Measurements from ENCODE around the gene CHST1.
A peak's percentile ranks its signal among the peaks of the same experiment; 100 is the strongest.

The CHST1 gene

DNA sequence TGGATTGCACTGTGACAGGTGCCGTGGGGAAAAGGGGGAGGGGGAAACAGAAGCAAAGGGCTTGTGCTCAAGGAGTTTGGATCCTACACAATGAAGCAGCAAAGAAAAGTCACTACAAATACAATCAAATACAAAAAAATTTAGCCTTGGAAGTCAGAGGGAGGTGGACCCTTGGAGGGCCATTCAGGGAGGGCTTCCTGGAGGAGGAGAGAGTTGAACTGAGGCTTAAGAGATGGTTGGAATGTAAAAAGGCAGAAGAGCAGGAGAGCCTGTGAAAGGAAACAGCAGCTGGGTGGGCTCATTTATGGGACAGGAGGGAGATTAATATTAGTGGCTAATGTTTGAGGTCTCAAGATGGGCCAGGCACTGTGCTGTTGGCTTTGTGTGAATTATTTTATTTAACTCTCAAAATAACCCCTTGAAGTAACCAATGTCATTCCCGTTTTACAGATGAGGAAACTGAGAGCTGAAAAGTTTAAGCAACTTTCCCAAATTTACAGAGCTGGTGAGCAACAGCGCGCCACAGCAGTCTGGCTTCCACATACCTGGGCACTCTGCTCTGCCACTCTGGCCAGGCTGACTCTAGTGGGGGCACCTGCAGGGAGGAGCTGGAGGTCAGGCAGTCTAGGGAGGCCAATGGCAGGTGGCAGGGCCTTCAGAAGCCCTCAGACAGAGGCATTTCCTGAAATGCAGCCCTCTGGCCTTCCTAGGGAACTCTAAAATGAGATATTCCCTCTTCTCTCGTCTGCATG lies 2.7 kb upstream of the CHST1 start:
- H3K27ac Mint-ChIP-seq: no peak overlapping the region
- H3K27me3 Mint-ChIP-seq: peaks cover 59% of the 10 kb centered on the region
- H3K4me1 Mint-ChIP-seq (ENCODE audit: low read depth): peaks cover 6% of the 10 kb centered on the region
- no peaks in the 10 kb centered on the region for H3K36me3 Mint-ChIP-seq (ENCODE audit: low read depth)
- H3K4me3 Mint-ChIP-seq: no peak overlapping the region
- no peaks in the 10 kb centered on the region for H3K9me3 Mint-ChIP-seq
- DNase-seq: no peak

DNA sequence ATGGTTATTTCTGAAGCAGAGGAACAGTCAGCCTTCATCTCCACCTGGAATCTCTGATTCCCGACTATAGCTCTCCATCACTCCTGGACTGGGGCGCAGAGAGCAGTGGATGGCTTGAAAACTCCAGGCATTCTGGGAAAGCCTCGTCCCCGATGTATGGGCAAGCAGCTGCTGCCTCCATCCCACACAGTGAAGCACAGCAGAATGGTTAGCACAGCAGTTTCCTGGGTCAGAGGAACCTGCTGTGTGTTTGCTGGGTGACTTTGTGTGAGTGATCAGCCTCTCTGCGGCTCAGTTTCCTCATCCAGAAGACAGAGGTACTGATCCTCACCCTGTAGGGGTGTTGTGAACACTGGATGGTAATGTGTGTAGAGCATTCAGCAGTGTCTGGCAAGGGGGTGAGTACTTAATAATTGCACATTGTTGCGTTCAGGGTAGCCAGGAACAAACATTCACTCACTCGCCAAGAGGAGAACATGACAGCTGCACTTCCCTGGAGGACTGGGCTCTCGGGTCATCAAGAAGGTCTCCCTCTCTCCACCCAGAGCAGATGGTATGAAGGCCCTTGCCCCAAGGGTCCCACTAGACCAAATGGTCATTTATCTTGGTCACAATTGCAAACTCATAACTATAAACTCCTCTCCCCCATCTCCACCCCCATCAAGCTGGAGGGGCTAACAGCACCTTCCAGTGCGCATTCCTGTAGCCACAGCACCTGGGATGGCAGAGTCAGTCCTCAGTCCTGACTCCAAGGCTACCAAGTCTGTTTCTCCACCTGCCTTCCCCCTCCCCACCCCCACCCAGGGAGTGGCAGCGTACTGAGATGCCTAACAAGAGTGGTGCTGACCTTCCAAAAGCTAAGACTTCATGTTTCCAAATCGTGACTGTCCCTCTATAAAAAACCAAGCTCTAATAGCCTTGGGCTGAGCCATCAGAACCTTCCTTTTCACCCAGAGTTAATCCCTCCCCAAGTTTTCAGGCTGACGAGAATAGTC lies 1.5 kb upstream of the CHST1 start:
- no peaks in the 10 kb centered on the region for H3K36me3 Mint-ChIP-seq (ENCODE audit: low read depth)
- no peaks in the 10 kb centered on the region for H3K9me3 Mint-ChIP-seq
- no peak overlapping the region for H3K4me3 Mint-ChIP-seq
- no peak overlapping the region for H3K27ac Mint-ChIP-seq
- peaks cover 9% of the 10 kb centered on the region for H3K4me1 Mint-ChIP-seq (ENCODE audit: low read depth)
- H3K27me3 Mint-ChIP-seq: peaks cover 68% of the 10 kb centered on the region
- DNase-seq: no peak

DNA sequence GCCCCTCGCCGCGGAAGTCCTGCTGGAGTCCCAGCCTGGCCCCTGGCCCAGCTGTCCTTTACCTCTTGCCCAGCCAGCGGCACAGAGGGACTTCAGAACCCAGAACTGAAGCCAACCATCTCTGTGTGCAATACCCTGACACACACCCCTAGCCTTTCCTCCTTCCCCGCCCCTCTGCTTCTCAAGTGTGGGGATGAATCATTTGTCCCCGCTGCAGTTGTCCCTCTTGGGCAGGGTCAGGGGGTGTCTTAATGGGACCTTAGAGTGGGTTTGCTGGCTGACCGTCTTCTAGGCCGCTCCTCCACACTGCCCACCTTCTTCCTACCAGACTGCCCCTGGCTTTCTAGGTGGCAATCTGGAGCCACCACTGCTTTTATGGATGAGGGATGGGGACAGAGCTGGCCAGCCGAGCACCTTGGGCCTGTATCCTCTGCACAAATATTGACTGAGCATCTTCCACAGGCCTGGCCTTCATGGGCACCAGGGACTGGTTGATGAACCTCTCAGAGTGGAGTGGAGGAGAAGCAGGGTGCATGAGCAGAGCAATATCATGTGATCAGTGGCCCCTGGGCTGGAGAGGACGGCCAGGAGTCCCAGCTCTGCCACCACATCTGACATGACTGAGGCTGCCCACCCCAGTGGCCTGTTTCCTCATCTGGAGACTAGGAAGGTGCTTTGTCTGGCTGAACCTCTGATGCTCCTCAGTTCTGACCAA lies 668 bp upstream of the CHST1 start:
- H3K27me3 Mint-ChIP-seq: peaks cover 73% of the 10 kb centered on the region
- no peak overlapping the region for H3K27ac Mint-ChIP-seq
- peaks cover 9% of the 10 kb centered on the region for H3K4me1 Mint-ChIP-seq (ENCODE audit: low read depth)
- H3K4me3 Mint-ChIP-seq: peak overlapping the region; percentile 64
- H3K36me3 Mint-ChIP-seq (ENCODE audit: low read depth): no peaks in the 10 kb centered on the region
- DNase-seq: no peak
- H3K9me3 Mint-ChIP-seq: no peaks in the 10 kb centered on the region

DNA sequence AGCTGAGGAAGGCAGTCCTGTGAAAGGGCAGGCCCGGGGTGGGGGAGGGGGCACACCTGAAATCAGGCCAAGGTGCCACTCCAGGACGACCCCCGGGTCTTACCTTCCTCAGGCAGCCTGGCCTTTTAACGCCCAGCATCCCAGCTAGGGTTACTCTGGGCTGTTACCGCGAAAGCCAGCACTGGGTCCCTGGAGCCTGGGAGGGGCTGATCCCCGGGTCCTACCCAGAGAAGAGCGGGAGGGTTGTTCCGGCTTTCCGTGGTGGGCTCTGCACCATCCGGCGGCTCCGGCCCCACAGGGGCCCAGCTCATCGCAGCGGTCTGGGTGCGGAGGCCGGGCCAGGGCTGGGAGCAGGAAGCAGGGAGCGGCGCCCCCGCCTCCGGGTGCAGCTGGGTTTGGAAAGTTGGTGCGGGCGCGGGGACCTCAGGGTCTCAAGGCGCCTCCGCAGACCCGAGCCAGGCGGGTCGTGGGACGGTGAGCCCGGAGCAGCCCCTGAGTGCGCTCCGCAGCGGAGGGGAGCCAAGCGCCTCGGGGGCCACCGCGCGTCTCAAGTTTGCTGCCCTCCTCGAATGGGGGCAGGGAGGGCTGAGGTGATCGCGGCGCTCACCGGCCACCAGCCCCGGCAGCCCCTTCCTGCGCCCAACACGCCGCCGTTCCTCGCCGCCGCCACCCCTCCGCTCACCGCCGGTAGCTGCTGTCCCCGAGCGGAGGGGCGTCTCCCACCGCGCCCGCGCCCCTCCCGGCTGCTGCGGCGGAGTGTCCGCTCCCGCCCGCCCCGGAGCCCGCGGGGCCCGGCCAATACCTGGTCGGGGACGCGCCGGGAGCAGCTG lies 831 bp downstream of the CHST1 start:
- H3K4me3 Mint-ChIP-seq: no peak overlapping the region
- no peak for DNase-seq

GRCh38 chr11:45663486-45664375 lies 1.7 kb downstream of the CHST1 start:
- H3K36me3 Mint-ChIP-seq (ENCODE audit: low read depth): no peaks in the 10 kb centered on the region
- peaks cover 87% of the 10 kb centered on the region for H3K27me3 Mint-ChIP-seq
- H3K27ac Mint-ChIP-seq: no peak overlapping the region
- no peak overlapping the region for H3K4me3 Mint-ChIP-seq
- no peak for DNase-seq
- peaks cover 9% of the 10 kb centered on the region for H3K4me1 Mint-ChIP-seq (ENCODE audit: low read depth)
- H3K9me3 Mint-ChIP-seq: no peaks in the 10 kb centered on the region

More for the DNA sequence above, 831 bp downstream of the CHST1 start:
- peaks cover 85% of the 10 kb centered on the region for H3K27me3 Mint-ChIP-seq
- H3K9me3 Mint-ChIP-seq: no peaks in the 10 kb centered on the region
- peaks cover 9% of the 10 kb centered on the region for H3K4me1 Mint-ChIP-seq (ENCODE audit: low read depth)
- no peak overlapping the region for H3K27ac Mint-ChIP-seq
- no peaks in the 10 kb centered on the region for H3K36me3 Mint-ChIP-seq (ENCODE audit: low read depth)

- no peaks in the 10 kb centered on the region for H3K36me3 Mint-ChIP-seq (ENCODE audit: low read depth)
- no peak for DNase-seq
- no peaks in the 10 kb centered on the region for H3K9me3 Mint-ChIP-seq
- peaks cover 82% of the 10 kb centered on the region for H3K27me3 Mint-ChIP-seq
- no peak overlapping the region for H3K27ac Mint-ChIP-seq
- peaks cover 9% of the 10 kb centered on the region for H3K4me1 Mint-ChIP-seq (ENCODE audit: low read depth)
- H3K4me3 Mint-ChIP-seq: no peak overlapping the region
Measured at GRCh38 chr11:45662665-45663485, 2.5 kb downstream of the CHST1 start.

- DNase-seq: no peak
- no peaks in the 10 kb centered on the region for H3K36me3 Mint-ChIP-seq (ENCODE audit: low read depth)
- H3K27me3 Mint-ChIP-seq: peaks cover 82% of the 10 kb centered on the region
- no peaks in the 10 kb centered on the region for H3K9me3 Mint-ChIP-seq
- peaks cover 9% of the 10 kb centered on the region for H3K4me1 Mint-ChIP-seq (ENCODE audit: low read depth)
- H3K4me3 Mint-ChIP-seq: no peak overlapping the region
- no peak overlapping the region for H3K27ac Mint-ChIP-seq
Measured at GRCh38 chr11:45662096-45662664, 3.2 kb downstream of the CHST1 start.

DNA sequence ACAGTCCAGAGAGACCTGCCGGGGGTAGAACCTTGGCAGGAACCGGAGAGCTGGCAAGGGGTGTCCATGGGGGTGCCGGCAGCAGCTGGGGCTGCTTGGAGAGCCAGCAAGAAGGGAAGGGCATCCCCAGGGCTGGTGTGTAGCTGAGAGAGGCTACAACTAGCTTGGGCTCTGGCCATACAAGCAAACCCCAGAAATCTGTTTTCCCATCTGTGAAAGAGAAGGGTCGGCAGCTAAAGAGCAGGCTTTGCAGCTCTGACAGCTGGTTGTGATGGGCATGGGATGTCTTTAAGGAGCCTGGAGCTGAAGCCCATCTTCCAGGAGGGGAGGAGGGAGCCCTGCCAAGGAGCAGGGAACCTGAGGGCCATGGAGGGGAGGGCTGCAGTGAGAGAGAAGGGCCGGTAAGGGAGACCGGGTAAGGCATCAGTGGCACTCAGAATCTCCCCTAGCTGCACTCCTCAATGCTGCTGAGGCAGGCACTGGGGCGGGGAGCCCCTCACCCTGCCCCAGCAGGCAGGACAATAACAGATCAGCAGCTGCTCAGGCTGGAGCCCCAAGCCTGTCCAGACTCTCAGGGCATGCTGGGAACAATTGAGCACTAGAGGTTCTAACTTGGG lies 3.9 kb downstream of the CHST1 start:
- Mint-ChIP-seq H3K4me1 (ENCODE audit: low read depth) (peaks cover 9% of the 10 kb centered on the region), H3K4me3 (no peak overlapping the region), H3K27ac (no peak overlapping the region), H3K27me3 (peaks cover 81% of the 10 kb centered on the region), H3K36me3 (ENCODE audit: low read depth) (no peaks in the 10 kb centered on the region), H3K9me3 (no peaks in the 10 kb centered on the region)
- DNase-seq: no peak

- Mint-ChIP-seq H3K4me3 (no peak overlapping the region), H3K27me3 (peaks cover 79% of the 10 kb centered on the region), H3K4me1 (ENCODE audit: low read depth) (peaks cover 9% of the 10 kb centered on the region), H3K36me3 (ENCODE audit: low read depth) (no peaks in the 10 kb centered on the region), H3K27ac (no peak overlapping the region), H3K9me3 (no peaks in the 10 kb centered on the region)
- no peak for DNase-seq
Measured at GRCh38 chr11:45660729-45661438, 4.5 kb downstream of the CHST1 start.

GRCh38 chr11:45659818-45660160 lies 5.6 kb downstream of the CHST1 start:
- Mint-ChIP-seq H3K9me3 (no peaks in the 10 kb centered on the region), H3K4me3 (no peak overlapping the region), H3K27me3 (peaks cover 77% of the 10 kb centered on the region), H3K36me3 (ENCODE audit: low read depth) (no peaks in the 10 kb centered on the region), H3K27ac (no peak overlapping the region), H3K4me1 (ENCODE audit: low read depth) (peaks cover 14% of the 10 kb centered on the region)
- no peak for DNase-seq

DNA sequence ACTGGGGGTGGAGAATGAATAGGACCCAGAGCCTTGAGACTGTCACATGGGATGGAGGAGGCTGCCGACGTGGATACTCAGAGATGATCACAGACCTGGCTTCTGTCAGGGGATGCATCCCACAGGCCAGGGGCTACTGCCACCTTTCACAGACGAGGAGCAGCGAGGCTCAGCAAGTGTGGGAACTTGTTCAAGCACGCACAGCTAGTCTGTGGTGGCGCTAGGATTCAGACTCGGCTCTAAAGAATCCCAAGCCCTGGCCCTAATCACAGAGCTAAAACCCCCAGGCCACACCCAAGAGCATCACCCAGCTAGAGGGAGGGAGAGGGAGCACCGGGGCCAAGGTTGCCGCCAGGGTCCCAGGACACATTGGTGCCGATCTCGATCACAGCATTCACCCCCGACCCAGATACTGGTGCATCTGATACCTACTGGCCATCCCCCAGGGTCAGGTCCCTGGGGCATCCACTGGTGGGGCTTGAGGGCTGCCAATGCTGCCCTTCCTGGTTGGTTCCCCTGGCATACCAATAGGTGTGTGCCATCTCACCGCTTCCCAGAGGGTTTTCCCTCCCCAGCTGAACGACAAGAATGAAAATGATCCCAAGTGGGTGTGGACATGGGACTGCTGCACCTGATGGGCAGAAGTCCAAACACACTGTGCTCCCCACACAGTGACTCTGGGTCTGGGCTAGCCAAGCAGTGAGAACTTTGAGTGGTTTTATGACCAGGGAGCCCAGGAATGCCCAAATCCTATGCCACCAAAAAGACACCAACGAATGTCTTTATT lies 6.2 kb downstream of the CHST1 start:
- DNase-seq: no peak
- no peak overlapping the region for H3K27ac Mint-ChIP-seq
- peaks cover 75% of the 10 kb centered on the region for H3K27me3 Mint-ChIP-seq
- no peaks in the 10 kb centered on the region for H3K36me3 Mint-ChIP-seq (ENCODE audit: low read depth)
- no peak overlapping the region for H3K4me3 Mint-ChIP-seq
- H3K9me3 Mint-ChIP-seq: no peaks in the 10 kb centered on the region
- H3K4me1 Mint-ChIP-seq (ENCODE audit: low read depth): peaks cover 14% of the 10 kb centered on the region
